ENCODE results near the gene PTPRN2.

The PTPRN2 gene

DNA sequence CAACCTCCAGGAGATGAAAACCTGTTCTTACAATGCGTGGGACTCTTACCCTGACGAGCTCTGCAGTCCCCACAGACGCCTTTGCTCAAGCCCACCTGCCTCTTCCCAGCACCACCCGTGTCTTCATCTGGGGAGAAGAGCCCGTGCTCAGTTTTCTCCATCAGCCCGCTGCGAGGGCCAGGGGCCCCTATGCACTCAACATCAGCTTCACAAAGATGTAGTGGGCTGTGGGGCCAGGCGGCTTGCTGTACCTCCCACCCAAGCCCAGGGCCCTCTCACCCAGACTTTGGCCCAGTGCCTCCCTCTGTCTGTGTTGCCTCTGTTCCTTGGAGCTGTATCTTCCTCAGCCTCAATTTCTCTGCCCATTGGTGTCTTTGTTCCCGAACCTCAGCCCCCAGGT is 814.3 kb downstream of the PTPRN2 start:
- in situ Hi-C loops (cut with MboI; ENCODE audit: low pct_unique_long_range_greater_than_20kb, low sequenced_read_pairs, unreplicated experiment), result no loop called here
- no peak for TF ChIP-seq CTCF (IDR thresholded peaks at IDR 0.05; ENCODE audit: extremely low read depth, insufficient read depth, missing control alignments)
- DNase-seq (ENCODE audit: low spot score), result no peak

GRCh38 chr7:157772486-157773130 is 815.0 kb downstream of the PTPRN2 start:
- in situ Hi-C loops (cut with MboI; ENCODE audit: low pct_unique_long_range_greater_than_20kb, low sequenced_read_pairs, unreplicated experiment), result no loop called here
- TF ChIP-seq CTCF (IDR thresholded peaks at IDR 0.05; ENCODE audit: extremely low read depth, insufficient read depth, missing control alignments), result no peak
- no peak for DNase-seq (ENCODE audit: low spot score)

- no peak for DNase-seq (ENCODE audit: low spot score)
- TF ChIP-seq CTCF (IDR thresholded peaks at IDR 0.05; ENCODE audit: extremely low read depth, insufficient read depth, missing control alignments), result no peak
- in situ Hi-C loops (cut with MboI; ENCODE audit: low pct_unique_long_range_greater_than_20kb, low sequenced_read_pairs, unreplicated experiment), result no loop called here
These were observed 815.9 kb downstream of the PTPRN2 start for GRCh38 chr7:157771689-157772088.

DNA sequence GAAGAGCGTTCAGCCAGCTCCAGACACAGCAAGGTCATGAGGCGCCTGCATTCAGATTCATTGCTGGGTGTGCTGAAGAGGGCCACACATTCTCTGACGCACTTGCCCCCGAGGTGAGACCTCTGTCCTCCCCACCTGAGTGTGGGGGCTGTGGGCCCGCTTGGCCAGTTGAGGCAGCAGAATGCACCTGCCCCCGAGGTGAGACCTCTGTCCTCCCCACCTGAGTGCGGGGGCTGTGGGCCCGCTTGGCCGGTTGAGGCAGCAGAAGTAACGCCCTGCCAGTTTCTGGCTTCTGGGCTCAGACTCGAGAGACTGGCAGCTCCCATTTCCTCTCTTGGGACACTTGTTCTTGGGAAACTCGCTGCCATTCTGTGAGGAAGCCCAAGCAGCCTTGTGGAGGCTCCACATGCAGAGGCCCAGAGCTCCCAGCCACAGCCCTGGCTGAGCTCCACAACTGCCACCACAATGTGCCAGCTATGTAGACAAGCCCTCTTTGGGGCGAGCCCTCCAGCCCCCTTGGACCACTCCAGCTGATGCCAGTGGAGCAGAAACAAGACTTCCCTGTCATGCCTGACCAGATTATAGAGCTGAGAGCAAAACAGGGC is 816.8 kb downstream of the PTPRN2 start:
- in situ Hi-C loops (cut with MboI; ENCODE audit: low pct_unique_long_range_greater_than_20kb, low sequenced_read_pairs, unreplicated experiment), result no loop called here
- DNase-seq (ENCODE audit: low spot score), result no peak
- no peak for TF ChIP-seq CTCF (IDR thresholded peaks at IDR 0.05; ENCODE audit: extremely low read depth, insufficient read depth, missing control alignments)

GRCh38 chr7:157769526-157770215 is 818.0 kb downstream of the PTPRN2 start:
- in situ Hi-C loops (cut with MboI; ENCODE audit: low pct_unique_long_range_greater_than_20kb, low sequenced_read_pairs, unreplicated experiment), result no loop called here
- TF ChIP-seq CTCF (IDR thresholded peaks at IDR 0.05; ENCODE audit: extremely low read depth, insufficient read depth, missing control alignments), result no peak
- DNase-seq (ENCODE audit: low spot score), result no peak

GRCh38 chr7:157769086-157769485 is 818.5 kb downstream of the PTPRN2 start:
- DNase-seq (ENCODE audit: low spot score), result no peak
- in situ Hi-C loops (cut with MboI; ENCODE audit: low pct_unique_long_range_greater_than_20kb, low sequenced_read_pairs, unreplicated experiment), result no loop called here
- TF ChIP-seq CTCF (IDR thresholded peaks at IDR 0.05; ENCODE audit: extremely low read depth, insufficient read depth, missing control alignments), result no peak
